A549 treated with AZD9567 at 1 μM for 4 hours (cell line): ENCODE data around the gene ABCC5. TPM values are rescaled to one million over a fixed set of nuclear protein-coding genes. Genes with fewer than 3 reads are reported as not detected.

Source experiments
- total RNA-seq: library from RNA; stranded (reverse); fragments of 200-300 nt; extraction: Qiagen RNA extraction; gene quantifications from 5 replicates; pipeline ENCODE4 v1.2.3, GENCODE V29; 2022; ENCODE audit not compliant: insufficient read depth

The ABCC5 gene
- total RNA-seq, result 9.1 to 17.1 TPM (median 15.7 TPM) in 5 replicates

DNA sequence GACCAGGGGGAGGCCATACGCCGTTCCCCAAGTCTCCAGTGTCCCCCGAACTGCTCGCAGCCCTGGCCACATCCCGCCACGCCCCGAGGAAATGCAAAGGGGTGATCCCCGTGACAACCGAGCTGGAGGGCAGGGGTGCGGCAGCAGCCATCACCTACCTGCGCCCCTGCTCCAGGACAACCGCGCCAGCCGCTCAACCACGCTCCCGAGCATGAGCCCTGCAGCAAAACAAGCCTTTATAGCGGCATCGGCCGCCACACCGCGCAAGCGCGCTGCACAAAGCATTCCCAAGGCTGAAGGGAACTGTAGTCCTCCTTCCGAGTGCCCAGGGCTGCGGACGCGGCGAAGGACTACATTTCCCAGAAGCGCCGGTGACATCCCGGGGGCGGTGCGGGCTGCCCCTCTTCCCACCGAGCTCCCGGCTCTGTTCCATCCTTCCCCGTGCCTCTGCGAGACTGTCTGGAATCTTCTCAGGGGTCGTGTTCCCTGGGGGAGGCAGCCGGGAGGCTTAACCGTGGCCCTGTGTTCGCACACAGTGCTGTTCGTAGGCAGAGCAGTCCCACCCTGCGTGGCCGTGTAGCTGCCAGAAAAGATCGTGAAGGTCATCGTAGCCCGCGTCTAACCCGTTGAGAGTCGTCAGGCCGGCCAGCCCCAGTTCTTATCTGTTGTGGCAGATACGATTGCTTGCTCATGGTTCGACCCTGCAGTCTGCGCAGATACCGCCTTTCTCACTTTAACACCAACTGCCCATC lies at the start of gene ABCC5:
Gene ABCC5, minus strand, starts transcription at position 213 of the 752 bp plus-strand sequence. CDS start 3,492 bp downstream, outside the sequence.

GRCh38 chr3:184052767-184053166 lies 35.1 kb upstream of the ABCC5 start, which contains the start of gene HTR3C:
HTR3C (plus strand) TSS chr3:184053047; CDS start chr3:184053081, 34 bp downstream.

DNA sequence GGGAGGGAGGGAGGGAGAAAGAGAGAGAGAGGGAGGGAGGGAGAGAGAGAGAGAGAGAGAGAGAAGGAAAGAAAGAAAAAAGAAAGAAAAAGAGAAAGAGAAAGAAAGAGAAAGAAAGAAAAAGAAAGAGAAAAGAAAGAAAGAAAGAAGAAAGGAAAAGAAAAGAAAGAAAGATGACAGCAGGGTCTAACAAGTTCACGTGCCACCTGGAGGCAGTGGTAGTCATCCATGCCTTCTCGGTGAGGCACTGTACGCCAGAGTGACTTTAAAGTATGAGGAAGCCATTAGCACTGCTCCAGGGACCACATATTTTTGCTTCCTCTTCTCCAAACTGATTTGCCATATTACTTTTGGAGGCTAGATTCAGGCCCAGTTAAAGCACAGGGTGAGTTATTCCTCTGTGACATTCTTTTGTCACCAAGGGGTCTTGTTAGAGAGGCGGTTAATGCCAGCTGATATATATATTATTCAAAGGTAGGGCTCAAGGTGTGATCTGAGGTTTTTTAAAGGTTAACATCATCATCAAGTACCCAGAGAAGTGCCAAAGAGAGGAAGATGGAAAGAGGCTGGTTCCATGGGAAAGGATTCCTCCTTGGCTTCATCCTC lies 13.6 kb upstream of the ABCC5 start, which contains the start of gene HTR3D:
Gene HTR3D, plus strand, starts transcription at position 556 of the 606 bp plus-strand sequence. Its CDS starts 0 bp downstream, at position 556.

DNA sequence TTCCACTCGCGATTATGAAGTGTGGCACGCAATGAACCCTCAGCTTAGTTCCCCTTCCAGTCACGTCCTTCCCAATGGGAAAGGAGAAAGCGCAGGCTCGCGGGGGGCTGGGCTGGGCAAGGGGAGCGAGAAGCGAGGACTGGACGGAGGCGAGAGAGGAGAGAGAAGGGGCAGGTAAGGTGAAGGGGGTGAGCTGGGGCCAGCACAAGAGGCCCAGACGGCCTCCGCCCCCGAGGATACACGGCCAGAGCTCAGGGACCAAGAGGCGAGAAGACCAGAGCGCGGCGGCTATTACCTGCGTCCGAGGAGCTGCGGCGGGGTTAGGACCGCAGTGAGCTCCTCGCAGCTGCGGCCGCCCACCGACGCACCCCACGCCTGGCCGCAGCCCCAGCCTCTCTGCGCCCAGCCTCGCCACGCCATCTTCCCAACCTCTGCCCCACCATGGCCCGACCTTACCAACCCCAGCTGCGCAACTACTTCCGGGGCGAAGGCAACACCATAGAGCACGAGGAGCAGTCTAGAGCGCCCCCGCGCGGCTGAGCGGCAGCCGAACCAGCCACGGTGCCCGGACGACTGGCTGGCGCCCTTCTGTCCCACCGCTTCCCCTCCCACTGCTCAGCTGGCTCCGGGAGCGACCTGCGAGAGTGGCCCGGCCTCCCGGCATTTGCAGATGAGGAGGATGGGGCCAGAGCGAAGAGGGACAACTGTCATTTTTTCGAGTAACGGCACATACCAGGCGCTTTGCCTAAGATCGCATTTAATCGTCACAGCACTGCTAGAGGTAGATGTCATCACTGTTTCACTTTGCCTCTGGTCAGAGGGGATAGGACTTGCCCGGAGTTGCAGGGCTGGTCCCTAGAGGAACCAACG lies 133.0 kb downstream of the ABCC5 start, which contains the start of gene PARL:
Gene PARL, minus strand, starts transcription at position 454 of the 870 bp plus-strand sequence. Its CDS starts 34 bp downstream, at position 420.

Other genes with a start within 250 kb of the ABCC5 start
- gene MAP6D1, start 192.3 kb downstream of the ABCC5 start, total RNA-seq, result 7.2 to 11.2 TPM (median 8.0 TPM) in 5 replicates
- 59.0 to 71.3 TPM (median 66.5 TPM) in 5 replicates for gene PARL, start 133.0 kb downstream of the ABCC5 start, total RNA-seq
- gene HTR3D, start 13.9 kb upstream of the ABCC5 start, total RNA-seq, result not detected in 5 replicates
- not detected in 5 replicates for gene HTR3C, start 35.2 kb upstream of the ABCC5 start, total RNA-seq
- gene HTR3E, start 79.2 kb upstream of the ABCC5 start, total RNA-seq, result not detected in 5 replicates
- gene EIF2B5, start 117.5 kb upstream of the ABCC5 start, total RNA-seq, result 20.0 to 30.1 TPM (median 29.4 TPM) in 5 replicates
- 19.5 to 27.8 TPM (median 26.1 TPM) in 5 replicates for gene DVL3, start 137.5 kb upstream of the ABCC5 start, total RNA-seq
- 297 to 322 TPM (median 311 TPM) in 5 replicates for gene AP2M1, start 157.0 kb upstream of the ABCC5 start, total RNA-seq
- gene ABCF3, start 168.3 kb upstream of the ABCC5 start, total RNA-seq, result 29.6 to 39.2 TPM (median 36.9 TPM) in 5 replicates
- gene VWA5B2, start 211.7 kb upstream of the ABCC5 start, total RNA-seq, result 0.31 to 0.63 TPM (median 0.49 TPM) in 4 of 5 replicates, not detected in the other
- gene ALG3, start 231.1 kb upstream of the ABCC5 start, total RNA-seq, result 54.6 to 81.9 TPM (median 70.6 TPM) in 5 replicates
- gene EEF1AKMT4, start 231.8 kb upstream of the ABCC5 start, total RNA-seq, result 11.9 to 14.1 TPM (median 13.0 TPM) in 5 replicates
- 1.3 to 1.7 TPM (median 1.4 TPM) in 4 of 5 replicates, not detected in the other for gene CAMK2N2, start 243.7 kb upstream of the ABCC5 start, total RNA-seq